ENCODE data around the gene HDAC1.

HDAC1 gene

GRCh38 chr1:32291708-32292538, at the start of gene HDAC1:
Gene HDAC1, plus strand, starts transcription at chr1:32292083. Its CDS starts 87 bp downstream, at chr1:32292170.
- DNase-seq (ENCODE audit: low read depth), result peak; percentile 93
- peak within 1 kb of the TSS; percentile 100 for H3K4me3 ChIP-seq (ENCODE audit: low read depth, low read length)
- TF ChIP-seq CTCF (IDR thresholded peaks at IDR 0.05; ENCODE audit: low read depth, low read length, missing control alignments), result no peak

GRCh38 chr1:32242341-32242851, 49.5 kb upstream of the HDAC1 start:
- TF ChIP-seq CTCF (IDR thresholded peaks at IDR 0.05; ENCODE audit: low read depth, low read length, missing control alignments), result no peak
- no peak for DNase-seq (ENCODE audit: low read depth)
- H3K4me3 ChIP-seq (ENCODE audit: low read depth, low read length), result no peak overlapping the region

- TF ChIP-seq CTCF (IDR thresholded peaks at IDR 0.05; ENCODE audit: low read depth, low read length, missing control alignments), result no peak
- no peak for DNase-seq (ENCODE audit: low read depth)
- H3K4me3 ChIP-seq (ENCODE audit: low read depth, low read length), result no peak within 1 kb of the TSS
Observed at GRCh38 chr1:32246888-32247273, 45.0 kb upstream of the HDAC1 start, which contains the start of gene FAM167B. Gene FAM167B, plus strand, starts transcription at chr1:32247222. Its CDS starts 200 bp downstream, at chr1:32247422.

- no peak for TF ChIP-seq CTCF (IDR thresholded peaks at IDR 0.05; ENCODE audit: low read depth, low read length, missing control alignments)
- H3K4me3 ChIP-seq (ENCODE audit: low read depth, low read length), result no peak overlapping the region
- DNase-seq (ENCODE audit: low read depth), result no peak
Observed at GRCh38 chr1:32247452-32247851, 44.4 kb upstream of the HDAC1 start.

DNA sequence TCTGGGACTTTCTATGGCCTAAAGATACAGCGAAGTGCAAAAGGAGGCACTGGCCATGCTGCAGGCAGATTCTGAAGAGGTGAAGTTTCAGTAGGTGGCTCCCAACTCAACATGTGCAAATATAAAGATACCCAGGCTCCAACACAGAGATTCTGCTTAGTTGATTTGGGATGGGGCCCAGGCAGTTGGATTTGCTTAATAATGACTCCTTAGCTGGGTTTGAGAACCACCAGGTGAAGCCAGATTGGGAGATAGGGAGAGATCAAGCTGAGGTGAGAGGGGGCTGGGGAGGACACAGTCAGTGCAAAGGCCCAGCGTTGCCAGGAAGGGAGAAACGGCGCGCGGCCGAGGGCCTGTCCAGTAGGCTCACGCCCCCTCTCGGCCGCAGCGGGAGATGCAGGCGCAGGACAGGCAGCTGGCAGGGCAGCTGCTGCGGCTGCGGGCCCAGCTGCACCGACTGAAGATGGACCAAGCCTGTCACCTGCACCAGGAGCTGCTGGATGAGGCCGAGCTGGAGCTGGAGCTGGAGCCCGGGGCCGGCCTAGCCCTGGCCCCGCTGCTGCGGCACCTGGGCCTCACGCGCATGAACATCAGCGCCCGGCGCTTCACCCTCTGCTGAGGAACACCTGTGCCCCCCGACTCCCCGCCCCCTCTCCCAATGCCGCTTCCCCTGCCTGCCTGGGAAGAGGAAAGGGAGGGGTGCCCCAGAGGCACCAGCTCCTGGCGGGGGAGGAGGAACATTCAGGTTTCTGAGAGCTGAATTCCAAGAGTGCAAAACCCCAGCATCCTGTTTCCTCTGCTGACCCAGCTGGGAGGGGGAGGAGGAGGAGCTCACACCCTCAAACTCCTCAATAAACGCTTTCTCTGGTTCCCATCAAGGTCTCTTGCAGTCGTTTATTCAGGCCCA, 43.6 kb upstream of the HDAC1 start:
- peak; percentile 98 for TF ChIP-seq CTCF (IDR thresholded peaks at IDR 0.05; ENCODE audit: low read depth, low read length, missing control alignments)
- H3K4me3 ChIP-seq (ENCODE audit: low read depth, low read length), result no peak overlapping the region
- no peak for DNase-seq (ENCODE audit: low read depth)

GRCh38 chr1:32249831-32250525, 41.9 kb upstream of the HDAC1 start:
- peak overlapping the region; percentile 27 for H3K4me3 ChIP-seq (ENCODE audit: low read depth, low read length)
- TF ChIP-seq CTCF (IDR thresholded peaks at IDR 0.05; ENCODE audit: low read depth, low read length, missing control alignments), result no peak
- DNase-seq (ENCODE audit: low read depth), result peak; percentile 96

All from GM12864 (cell line).